ENCODE results near the gene NAT8L. TPM values are rescaled to one million over a fixed set of nuclear protein-coding genes. Genes with fewer than 3 reads are reported as not detected.
A peak's percentile ranks its signal among the peaks of the same experiment; 100 is the strongest.

The NAT8L gene
- total RNA-seq, 1 donor from 2014 or later: 0.64 TPM

DNA sequence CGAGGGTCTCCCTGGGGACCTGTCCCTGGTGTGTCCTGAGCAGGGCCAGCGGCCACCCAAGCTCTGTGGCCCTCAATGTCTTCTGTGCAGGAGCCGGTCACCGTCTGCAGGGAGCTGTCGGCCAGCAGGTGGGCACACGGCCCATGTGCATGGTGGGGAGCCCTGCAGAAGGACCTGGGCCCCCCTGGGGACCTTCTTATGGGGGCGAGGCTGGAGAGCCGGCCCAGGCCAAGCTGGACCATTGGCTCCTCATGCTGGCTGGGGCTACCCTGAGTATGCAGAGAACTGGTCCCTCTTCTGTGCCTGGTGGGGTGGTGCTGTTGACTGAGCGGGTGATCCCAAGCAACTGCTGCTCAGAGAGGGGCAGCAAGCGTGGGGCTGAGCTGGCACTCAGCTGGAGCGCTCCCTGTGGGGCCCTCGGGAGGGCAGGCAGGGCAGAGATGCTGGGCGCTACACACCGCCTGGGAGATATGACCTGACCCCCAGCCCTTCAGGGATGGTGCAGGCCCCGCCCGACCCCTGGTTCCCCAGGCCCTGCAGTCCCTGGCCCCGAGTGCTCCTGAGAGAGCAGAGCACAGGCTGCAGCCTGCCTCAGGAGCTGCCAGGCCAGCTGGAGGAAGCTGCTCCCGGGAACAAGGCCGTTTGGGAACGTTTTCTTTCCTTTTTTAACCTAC, 14.8 kb downstream of the NAT8L start:
- H3K27me3 Mint-ChIP-seq (ENCODE audit: unreplicated experiment): no peaks in the 10 kb centered on the region
- TF ChIP-seq, protein P1, sequence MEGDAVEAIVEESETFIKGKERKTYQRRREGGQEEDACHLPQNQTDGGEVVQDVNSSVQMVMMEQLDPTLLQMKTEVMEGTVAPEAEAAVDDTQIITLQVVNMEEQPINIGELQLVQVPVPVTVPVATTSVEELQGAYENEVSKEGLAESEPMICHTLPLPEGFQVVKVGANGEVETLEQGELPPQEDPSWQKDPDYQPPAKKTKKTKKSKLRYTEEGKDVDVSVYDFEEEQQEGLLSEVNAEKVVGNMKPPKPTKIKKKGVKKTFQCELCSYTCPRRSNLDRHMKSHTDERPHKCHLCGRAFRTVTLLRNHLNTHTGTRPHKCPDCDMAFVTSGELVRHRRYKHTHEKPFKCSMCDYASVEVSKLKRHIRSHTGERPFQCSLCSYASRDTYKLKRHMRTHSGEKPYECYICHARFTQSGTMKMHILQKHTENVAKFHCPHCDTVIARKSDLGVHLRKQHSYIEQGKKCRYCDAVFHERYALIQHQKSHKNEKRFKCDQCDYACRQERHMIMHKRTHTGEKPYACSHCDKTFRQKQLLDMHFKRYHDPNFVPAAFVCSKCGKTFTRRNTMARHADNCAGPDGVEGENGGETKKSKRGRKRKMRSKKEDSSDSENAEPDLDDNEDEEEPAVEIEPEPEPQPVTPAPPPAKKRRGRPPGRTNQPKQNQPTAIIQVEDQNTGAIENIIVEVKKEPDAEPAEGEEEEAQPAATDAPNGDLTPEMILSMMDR (IDR thresholded peaks at IDR 0.05): no peak

DNA sequence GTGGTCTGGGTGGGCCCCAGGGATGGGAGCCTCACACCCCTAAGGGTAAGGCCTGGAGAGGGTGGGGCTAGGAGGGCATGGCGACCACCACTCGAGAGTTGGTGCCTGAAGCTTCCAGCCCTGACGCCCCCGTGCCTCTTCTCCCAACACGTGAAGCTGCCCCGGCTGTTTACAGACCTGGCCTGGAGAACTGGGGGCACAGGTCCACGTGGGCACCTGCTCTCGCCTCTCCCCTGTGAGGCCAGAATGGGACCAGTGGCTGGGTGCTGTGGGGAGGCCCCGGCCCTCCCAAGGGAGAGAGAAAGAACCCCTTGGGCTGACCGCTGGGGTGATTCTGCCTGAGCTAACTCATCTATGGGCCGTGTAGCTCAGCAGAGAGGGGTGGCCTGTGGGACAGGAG, 15.5 kb downstream of the NAT8L start:
- Mint-ChIP-seq H3K4me3 (ENCODE audit: unreplicated experiment) (no peak overlapping the region), H3K27ac (ENCODE audit: unreplicated experiment) (no peak overlapping the region), H3K9me3 (ENCODE audit: unreplicated experiment) (no peaks in the 10 kb centered on the region), H3K4me1 (ENCODE audit: unreplicated experiment) (peaks cover 8% of the 10 kb centered on the region), H3K36me3 (ENCODE audit: unreplicated experiment) (no peaks in the 10 kb centered on the region), H3K27me3 (ENCODE audit: unreplicated experiment) (no peaks in the 10 kb centered on the region)
- no peak for DNase-seq (ENCODE audit: extremely low spot score, unreplicated experiment)
- TF ChIP-seq, protein P1 (IDR thresholded peaks at IDR 0.05): no peak

More for the DNA sequence above, 14.8 kb downstream of the NAT8L start:
- Mint-ChIP-seq H3K36me3 (ENCODE audit: unreplicated experiment) (no peaks in the 10 kb centered on the region), H3K27ac (ENCODE audit: unreplicated experiment) (no peak overlapping the region), H3K9me3 (ENCODE audit: unreplicated experiment) (no peaks in the 10 kb centered on the region), H3K4me3 (ENCODE audit: unreplicated experiment) (no peak overlapping the region), H3K4me1 (ENCODE audit: unreplicated experiment) (peaks cover 8% of the 10 kb centered on the region)
- no peak for DNase-seq (ENCODE audit: extremely low spot score, unreplicated experiment)

DNA sequence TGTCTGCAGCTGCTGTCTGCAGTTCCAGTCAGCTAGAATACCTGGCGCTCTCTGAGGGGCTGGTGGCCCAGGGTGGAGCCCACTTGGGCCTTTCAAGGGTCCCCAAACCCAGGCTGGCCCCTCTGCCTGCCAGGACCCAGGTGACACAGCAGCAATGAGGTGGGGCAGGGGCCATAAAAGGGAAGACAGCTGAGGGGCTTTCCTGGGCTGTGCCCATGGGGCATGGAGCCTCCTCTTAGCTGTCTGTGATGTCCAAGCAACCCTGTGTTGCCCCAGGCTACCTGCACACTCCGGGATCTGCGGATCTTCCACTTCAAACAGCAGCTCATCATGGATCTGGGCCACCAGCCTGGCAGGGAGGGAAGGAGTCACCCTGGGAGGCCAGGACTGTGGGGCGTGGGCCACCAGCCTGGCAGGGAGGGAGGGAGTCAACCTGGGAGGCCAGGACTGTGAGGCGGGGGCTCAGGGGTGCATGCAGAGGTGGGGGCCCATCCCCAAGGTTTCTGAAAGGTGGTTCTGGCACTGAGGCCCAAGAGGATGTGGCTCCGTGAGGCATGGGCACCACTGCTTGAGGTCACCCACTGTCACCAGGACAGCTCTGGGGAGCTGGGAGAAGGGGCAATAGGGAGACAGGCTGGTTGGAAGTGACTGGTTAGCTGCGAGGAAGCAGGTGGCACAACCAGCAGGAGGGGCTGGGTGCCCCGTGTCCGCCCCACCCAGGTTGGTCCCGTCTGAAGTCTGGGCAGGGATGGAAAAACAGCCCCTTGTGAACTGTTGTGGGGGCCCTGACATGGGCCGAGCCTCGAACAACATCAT, 16.3 kb downstream of the NAT8L start:
- TF ChIP-seq, protein P1 (IDR thresholded peaks at IDR 0.05): no peak
- no peak for DNase-seq (ENCODE audit: extremely low spot score, unreplicated experiment)
- Mint-ChIP-seq H3K4me1 (ENCODE audit: unreplicated experiment) (peaks cover 8% of the 10 kb centered on the region), H3K27me3 (ENCODE audit: unreplicated experiment) (no peaks in the 10 kb centered on the region), H3K9me3 (ENCODE audit: unreplicated experiment) (no peaks in the 10 kb centered on the region), H3K27ac (ENCODE audit: unreplicated experiment) (no peak overlapping the region), H3K4me3 (ENCODE audit: unreplicated experiment) (no peak overlapping the region), H3K36me3 (ENCODE audit: unreplicated experiment) (no peaks in the 10 kb centered on the region)

DNA sequence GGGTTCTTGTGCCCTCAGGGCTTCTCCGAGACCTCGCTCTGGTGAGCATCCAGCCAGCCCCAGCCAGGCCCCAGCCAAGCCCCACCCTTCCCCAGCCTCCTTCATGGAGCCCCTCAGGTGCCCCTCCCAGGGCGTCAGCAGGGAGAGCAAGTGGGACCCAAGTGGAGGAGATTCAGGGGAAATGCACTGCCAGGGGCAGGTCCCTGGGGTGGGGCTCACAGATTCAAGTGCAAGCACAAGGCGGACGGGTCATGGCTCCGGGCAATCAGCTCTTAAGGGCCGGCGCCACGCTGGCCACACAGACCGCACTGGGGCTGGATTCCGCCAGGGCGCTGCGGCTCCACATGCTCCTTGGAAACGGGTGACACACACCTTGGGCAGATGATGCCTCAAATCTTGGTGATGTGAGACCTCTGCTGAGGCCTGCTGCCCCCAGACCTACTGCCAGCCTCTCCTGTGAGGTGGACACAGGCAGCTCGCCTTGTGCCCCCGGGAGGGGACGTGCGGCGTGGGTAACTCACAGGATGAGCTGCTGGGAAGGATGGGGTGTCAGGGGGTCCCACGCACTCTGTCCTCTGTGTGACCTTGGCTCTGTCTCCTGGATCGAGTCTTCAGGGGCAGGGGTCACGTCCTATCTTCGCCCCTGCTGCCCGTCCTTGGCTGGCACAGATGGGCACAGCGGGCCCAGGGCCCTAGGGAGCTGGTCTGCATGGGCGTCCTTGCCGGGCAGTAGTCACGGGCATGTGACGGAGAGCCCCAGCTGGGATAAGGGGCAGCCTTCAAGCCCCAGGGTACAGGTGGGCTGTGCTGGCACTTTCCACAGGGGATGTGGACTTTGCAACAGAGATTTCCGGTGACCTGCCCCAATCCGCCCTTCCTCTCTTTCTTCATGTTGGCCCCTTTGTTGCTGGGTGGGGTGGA, 17.1 kb downstream of the NAT8L start:
- Mint-ChIP-seq H3K4me3 (ENCODE audit: unreplicated experiment) (no peak overlapping the region), H3K36me3 (ENCODE audit: unreplicated experiment) (no peaks in the 10 kb centered on the region), H3K27ac (ENCODE audit: unreplicated experiment) (no peak overlapping the region), H3K27me3 (ENCODE audit: unreplicated experiment) (no peaks in the 10 kb centered on the region), H3K4me1 (ENCODE audit: unreplicated experiment) (peaks cover 7% of the 10 kb centered on the region), H3K9me3 (ENCODE audit: unreplicated experiment) (no peaks in the 10 kb centered on the region)
- TF ChIP-seq, protein P1 (IDR thresholded peaks at IDR 0.05): no peak
- DNase-seq (ENCODE audit: extremely low spot score, unreplicated experiment): peak; percentile 83

All from osteocyte (in vitro differentiated cells).